Fibroblast of mammary gland (primary cell): ENCODE measurements around the gene TTPAL.

Experiments used
- DNase-seq: peaks from one replicate; pipeline ENCODE4 v3.0.0-alpha.2; 2010; ENCODE audit warnings: low read depth
- H3K4me3 ChIP-seq: 2 replicates; pipeline ENCODE4 v1.5.1; 2011; ENCODE audit warnings: low read depth, mild to moderate bottlenecking, low read length, moderate library complexity; ENCODE audit not compliant: control insufficient read depth
- TF ChIP-seq, protein P1 (sequence below): conservative IDR thresholded peaks from 2 replicates; pipeline ENCODE4 v1.5.1; 2011; ENCODE audit warnings: low read depth, low read length, inconsistent platforms; ENCODE audit not compliant: control insufficient read depth, insufficient read depth

TTPAL gene

DNA sequence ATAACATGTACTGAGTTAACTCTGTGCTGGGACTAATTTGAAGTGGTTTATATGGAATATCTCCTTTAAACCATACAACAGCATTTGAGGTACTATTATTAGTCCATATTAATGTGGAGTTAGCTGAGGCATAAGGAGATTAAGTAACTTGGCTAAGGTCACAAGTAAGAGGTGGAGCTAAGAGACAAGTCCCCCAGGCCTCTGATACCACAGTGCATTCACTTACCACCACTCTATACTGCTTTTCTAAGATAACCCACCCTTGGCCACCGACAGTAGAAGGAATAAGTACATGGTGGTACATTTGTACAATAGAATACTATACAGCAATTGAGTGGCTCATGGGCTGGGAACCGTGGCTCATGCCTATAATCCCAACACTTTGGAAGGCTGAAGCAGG is 16.4 kb upstream of the TTPAL start:
- TF ChIP-seq, protein P1, sequence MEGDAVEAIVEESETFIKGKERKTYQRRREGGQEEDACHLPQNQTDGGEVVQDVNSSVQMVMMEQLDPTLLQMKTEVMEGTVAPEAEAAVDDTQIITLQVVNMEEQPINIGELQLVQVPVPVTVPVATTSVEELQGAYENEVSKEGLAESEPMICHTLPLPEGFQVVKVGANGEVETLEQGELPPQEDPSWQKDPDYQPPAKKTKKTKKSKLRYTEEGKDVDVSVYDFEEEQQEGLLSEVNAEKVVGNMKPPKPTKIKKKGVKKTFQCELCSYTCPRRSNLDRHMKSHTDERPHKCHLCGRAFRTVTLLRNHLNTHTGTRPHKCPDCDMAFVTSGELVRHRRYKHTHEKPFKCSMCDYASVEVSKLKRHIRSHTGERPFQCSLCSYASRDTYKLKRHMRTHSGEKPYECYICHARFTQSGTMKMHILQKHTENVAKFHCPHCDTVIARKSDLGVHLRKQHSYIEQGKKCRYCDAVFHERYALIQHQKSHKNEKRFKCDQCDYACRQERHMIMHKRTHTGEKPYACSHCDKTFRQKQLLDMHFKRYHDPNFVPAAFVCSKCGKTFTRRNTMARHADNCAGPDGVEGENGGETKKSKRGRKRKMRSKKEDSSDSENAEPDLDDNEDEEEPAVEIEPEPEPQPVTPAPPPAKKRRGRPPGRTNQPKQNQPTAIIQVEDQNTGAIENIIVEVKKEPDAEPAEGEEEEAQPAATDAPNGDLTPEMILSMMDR = no peak
- no peak for DNase-seq
- no peak overlapping the region for H3K4me3 ChIP-seq

DNA sequence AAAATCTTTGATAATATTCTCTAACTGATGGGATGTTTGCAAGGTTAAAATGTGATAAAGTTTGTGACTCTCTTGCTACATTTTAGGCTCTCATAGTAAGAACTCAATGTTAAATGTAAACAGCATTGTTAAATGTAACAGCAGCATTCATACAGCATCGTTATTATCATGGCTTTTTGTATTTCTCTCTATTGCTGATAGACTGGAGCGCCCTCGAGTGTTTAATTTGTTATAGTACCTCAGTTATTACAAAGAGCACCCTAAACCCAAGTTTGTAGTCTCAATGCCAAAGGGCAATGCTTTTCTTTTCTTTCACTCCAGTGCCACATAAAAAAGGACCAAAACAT is 14.9 kb upstream of the TTPAL start:
- H3K4me3 ChIP-seq = no peak overlapping the region
- TF ChIP-seq, protein P1 = peak; percentile 61
- DNase-seq = peak; percentile 62

DNA sequence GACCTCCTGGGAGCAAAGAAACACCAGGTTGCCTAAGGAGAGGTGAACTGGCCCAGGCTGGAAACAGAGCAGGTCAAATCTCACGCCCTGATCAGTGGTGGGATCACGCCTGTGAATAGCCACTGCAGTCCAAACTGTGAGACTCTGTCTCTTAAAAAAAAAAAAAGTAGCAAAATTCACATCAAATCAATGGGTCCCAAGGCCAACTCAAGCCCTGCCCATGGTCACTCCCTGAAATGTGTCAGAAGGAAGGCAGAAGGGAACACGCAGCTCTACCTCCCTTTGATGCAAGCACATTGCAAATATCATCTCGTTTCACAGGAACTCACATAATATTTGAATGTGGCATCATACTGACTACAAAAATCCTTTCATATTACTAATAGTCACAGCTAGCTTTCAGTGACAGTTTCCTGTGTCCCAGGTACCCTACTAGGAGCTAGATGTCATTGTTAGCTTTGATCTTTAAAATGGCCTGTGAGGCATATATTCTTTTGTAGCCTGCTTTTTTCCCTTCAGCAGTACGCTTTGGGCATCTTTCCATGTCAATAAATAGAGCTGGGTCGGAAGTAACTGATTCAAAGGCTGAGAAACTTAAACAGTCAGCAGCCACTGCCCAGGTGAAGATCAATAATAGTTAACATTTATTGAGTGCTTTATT is 14.4 kb upstream of the TTPAL start:
- TF ChIP-seq, protein P1 = no peak
- DNase-seq = no peak
- H3K4me3 ChIP-seq = no peak overlapping the region

DNA sequence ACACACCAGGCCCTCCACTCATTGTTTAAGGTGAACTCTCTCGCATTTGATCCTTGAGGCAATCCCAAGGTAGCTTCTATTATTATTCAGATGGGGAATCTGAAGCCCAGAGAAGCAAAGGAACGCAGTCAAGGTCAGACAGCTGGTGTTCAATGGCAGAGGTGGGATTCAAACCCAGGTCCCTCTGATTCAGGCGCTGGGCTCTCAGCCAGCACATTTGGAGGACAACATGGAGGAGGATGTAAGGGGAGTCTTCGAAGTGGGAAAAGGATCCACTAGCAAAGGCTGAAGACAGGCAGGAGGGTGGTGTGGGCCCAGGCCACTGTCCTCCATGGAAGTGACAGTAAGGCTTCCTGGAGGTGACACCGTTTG is 13.9 kb upstream of the TTPAL start:
- TF ChIP-seq, protein P1 = no peak
- no peak overlapping the region for H3K4me3 ChIP-seq
- DNase-seq = no peak

DNA sequence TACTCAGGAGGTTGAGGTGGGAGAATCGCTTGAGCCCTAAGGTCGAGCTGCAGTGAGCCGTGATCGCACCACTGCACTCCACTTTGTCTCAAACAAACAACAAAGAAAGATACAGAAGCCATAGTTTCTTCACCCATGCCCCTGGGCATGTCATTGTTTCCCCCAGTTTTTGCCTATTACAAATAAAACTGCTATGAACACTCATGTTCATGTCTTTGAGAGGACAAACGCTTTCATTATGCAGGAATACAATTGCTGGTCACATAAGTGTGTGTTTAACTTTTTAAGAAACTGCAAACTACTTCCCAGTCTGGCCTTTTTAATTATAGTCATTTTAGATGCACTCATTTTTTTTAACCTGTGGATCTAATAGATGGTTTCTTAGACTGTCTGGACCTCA is 12.2 kb upstream of the TTPAL start:
- H3K4me3 ChIP-seq = no peak overlapping the region
- TF ChIP-seq, protein P1 = no peak
- DNase-seq = no peak

DNA sequence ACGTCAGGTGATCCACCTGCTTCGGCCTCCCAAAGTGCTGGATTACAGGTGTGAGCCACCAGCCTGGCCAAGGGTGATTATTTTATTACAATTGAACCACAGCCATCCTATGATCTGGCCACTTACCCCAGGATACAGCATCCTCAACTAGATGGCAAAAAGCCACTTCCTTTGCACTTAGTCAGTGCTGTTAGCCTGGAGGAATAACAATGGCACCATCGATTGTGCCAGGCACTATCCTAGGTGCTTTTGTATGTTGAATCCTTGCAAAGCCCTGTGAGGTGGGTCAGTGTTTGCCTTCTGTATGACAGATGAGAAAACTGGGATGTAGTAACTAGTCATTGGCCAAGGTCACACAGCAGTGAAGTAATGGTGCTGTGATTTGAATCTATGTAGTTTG is 11.2 kb upstream of the TTPAL start:
- H3K4me3 ChIP-seq = no peak overlapping the region
- TF ChIP-seq, protein P1 = no peak
- peak; percentile 49 for DNase-seq
